Measurements from ENCODE around the gene KRTAP9-7. TPM values are rescaled to one million over a fixed set of nuclear protein-coding genes. Genes with fewer than 3 reads are reported as not detected.

The KRTAP9-7 gene
- total RNA-seq, 1 experiment from 2014 or later: not detected

GRCh38 chr17:41256291-41256685 is 19.2 kb upstream of the KRTAP9-7 start (continued):
- TF ChIP-seq FOXP1 (CRISPR knock-in tag; IDR thresholded peaks at IDR 0.05; ENCODE audit: borderline replicate concordance): no peak
- no peak for TF ChIP-seq EMX1 (CRISPR knock-in tag; IDR thresholded peaks at IDR 0.05)
- TF ChIP-seq NFE2L1 (CRISPR knock-in tag; IDR thresholded peaks at IDR 0.05): no peak
- TF ChIP-seq GTF2I (CRISPR knock-in tag; conservative IDR thresholded peaks at IDR 0.05): no peak
- no peak for TF ChIP-seq AR (CRISPR knock-in tag; IDR thresholded peaks at IDR 0.05)
- TF ChIP-seq FOXK1 (CRISPR knock-in tag; IDR thresholded peaks at IDR 0.05): no peak
- no peak for TF ChIP-seq GRHL2 (CRISPR knock-in tag; IDR thresholded peaks at IDR 0.05; ENCODE audit: insufficient replicate concordance, severe bottlenecking)

- H3K36me3 Mint-ChIP-seq: no peaks in the 10 kb centered on the region
- no peak overlapping the region for H3K27ac Mint-ChIP-seq
- ATAC-seq: no peak
- no peaks in the 10 kb centered on the region for H3K9me3 Mint-ChIP-seq
- H3K27me3 Mint-ChIP-seq (ENCODE audit: low read depth): no peaks in the 10 kb centered on the region; the same call in 1 of the 2 replicates
- no peaks in the 10 kb centered on the region for H3K4me1 Mint-ChIP-seq
- DNase-seq (ENCODE audit: low spot score): no peak
- no peak for TF ChIP-seq ZSCAN18 (CRISPR knock-in tag; IDR thresholded peaks at IDR 0.05)
- H3K4me3 Mint-ChIP-seq: no peak overlapping the region
- POLR2A ChIA-PET: no interaction called here
- CTCF ChIA-PET: no interaction called here
Observed at GRCh38 chr17:41258406-41258805, 17.1 kb upstream of the KRTAP9-7 start.

DNA sequence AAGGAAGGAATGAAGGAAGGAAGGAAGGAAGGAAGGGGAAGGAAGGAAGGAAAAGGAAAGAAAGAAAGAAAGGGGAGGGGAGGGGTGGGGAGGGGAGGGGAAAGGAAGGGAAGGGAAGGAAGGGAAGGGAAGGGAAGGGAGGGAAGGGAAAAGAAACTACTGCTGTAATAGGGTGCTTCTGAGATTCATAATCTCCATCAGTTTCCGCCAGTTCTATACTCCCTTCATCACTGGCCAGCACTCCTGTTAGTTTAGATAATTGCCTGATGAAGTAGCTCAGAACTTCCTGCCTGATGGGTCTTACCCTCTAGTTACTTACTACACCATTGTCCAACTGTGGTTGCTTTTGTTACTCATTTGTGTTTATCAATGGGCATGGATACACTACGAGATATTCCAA is 12.3 kb upstream of the KRTAP9-7 start:
- DNase-seq (ENCODE audit: low spot score): no peak
- ChIA-PET CTCF (no interaction called here), POLR2A (no interaction called here)
- no peaks in the 10 kb centered on the region for H3K4me1 Mint-ChIP-seq
- H3K36me3 Mint-ChIP-seq: no peaks in the 10 kb centered on the region
- ATAC-seq: no peak
- H3K4me3 Mint-ChIP-seq: no peak overlapping the region
- no peak overlapping the region for H3K27ac Mint-ChIP-seq
- H3K27me3 Mint-ChIP-seq (ENCODE audit: low read depth): peaks cover 4% of the 10 kb centered on the region; the same call in 1 of the 2 replicates
- H3K9me3 Mint-ChIP-seq: no peaks in the 10 kb centered on the region
- no peak for TF ChIP-seq ZNF532 (CRISPR knock-in tag; IDR thresholded peaks at IDR 0.05; ENCODE audit: borderline replicate concordance)
- TF ChIP-seq ZNF317 (CRISPR knock-in tag; IDR thresholded peaks at IDR 0.05; ENCODE audit: borderline replicate concordance, low read depth): no peak
- TF ChIP-seq USF1 (CRISPR knock-in tag; IDR thresholded peaks at IDR 0.05): no peak
- TF ChIP-seq KAT7 (CRISPR knock-in tag; IDR thresholded peaks at IDR 0.05; ENCODE audit: borderline replicate concordance): no peak
- no peak for TF ChIP-seq TCF7 (CRISPR knock-in tag; IDR thresholded peaks at IDR 0.05; ENCODE audit: low read depth)
- TF ChIP-seq CREM (CRISPR knock-in tag; IDR thresholded peaks at IDR 0.05): no peak
- no peak for TF ChIP-seq ZNF396 (CRISPR knock-in tag; IDR thresholded peaks at IDR 0.05; ENCODE audit: borderline replicate concordance)
- TF ChIP-seq JUN (CRISPR knock-in tag; IDR thresholded peaks at IDR 0.05): no peak
- no peak for TF ChIP-seq IRF2 (CRISPR knock-in tag; IDR thresholded peaks at IDR 0.05; ENCODE audit: borderline replicate concordance, low read depth)
- TF ChIP-seq, protein P1, sequence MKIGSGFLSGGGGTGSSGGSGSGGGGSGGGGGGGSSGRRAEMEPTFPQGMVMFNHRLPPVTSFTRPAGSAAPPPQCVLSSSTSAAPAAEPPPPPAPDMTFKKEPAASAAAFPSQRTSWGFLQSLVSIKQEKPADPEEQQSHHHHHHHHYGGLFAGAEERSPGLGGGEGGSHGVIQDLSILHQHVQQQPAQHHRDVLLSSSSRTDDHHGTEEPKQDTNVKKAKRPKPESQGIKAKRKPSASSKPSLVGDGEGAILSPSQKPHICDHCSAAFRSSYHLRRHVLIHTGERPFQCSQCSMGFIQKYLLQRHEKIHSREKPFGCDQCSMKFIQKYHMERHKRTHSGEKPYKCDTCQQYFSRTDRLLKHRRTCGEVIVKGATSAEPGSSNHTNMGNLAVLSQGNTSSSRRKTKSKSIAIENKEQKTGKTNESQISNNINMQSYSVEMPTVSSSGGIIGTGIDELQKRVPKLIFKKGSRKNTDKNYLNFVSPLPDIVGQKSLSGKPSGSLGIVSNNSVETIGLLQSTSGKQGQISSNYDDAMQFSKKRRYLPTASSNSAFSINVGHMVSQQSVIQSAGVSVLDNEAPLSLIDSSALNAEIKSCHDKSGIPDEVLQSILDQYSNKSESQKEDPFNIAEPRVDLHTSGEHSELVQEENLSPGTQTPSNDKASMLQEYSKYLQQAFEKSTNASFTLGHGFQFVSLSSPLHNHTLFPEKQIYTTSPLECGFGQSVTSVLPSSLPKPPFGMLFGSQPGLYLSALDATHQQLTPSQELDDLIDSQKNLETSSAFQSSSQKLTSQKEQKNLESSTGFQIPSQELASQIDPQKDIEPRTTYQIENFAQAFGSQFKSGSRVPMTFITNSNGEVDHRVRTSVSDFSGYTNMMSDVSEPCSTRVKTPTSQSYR (CRISPR knock-in tag; IDR thresholded peaks at IDR 0.05): no peak
- no peak for TF ChIP-seq ATF1 (CRISPR knock-in tag; IDR thresholded peaks at IDR 0.05)
- TF ChIP-seq, protein P2, sequence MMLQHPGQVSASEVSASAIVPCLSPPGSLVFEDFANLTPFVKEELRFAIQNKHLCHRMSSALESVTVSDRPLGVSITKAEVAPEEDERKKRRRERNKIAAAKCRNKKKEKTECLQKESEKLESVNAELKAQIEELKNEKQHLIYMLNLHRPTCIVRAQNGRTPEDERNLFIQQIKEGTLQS (CRISPR knock-in tag; conservative IDR thresholded peaks at IDR 0.05): no peak
- TF ChIP-seq OVOL2 (CRISPR knock-in tag; IDR thresholded peaks at IDR 0.05; ENCODE audit: borderline replicate concordance): no peak
- TF ChIP-seq ELF4 (CRISPR knock-in tag; IDR thresholded peaks at IDR 0.05; ENCODE audit: low read depth): no peak
